ENCODE results near the gene GALNT3.

Gene GALNT3

GRCh38 chr2:165795011-165795410 lies 964 bp upstream of the GALNT3 start:
- no peak for DNase-seq

GRCh38 chr2:165794536-165794928 lies 485 bp upstream of the GALNT3 start:
- DNase-seq: peak; percentile 71 to 81

GRCh38 chr2:165793161-165793778 lies 777 bp downstream of the GALNT3 start:
- no peak for DNase-seq

GRCh38 chr2:165792104-165792454 lies 2.0 kb downstream of the GALNT3 start:
- DNase-seq: no peak

- no peak for DNase-seq
Observed at GRCh38 chr2:165791421-165792103, 2.5 kb downstream of the GALNT3 start.

GRCh38 chr2:165790466-165790865 lies 3.6 kb downstream of the GALNT3 start:
- no peak for DNase-seq

GRCh38 chr2:165787334-165787733 lies 6.7 kb downstream of the GALNT3 start:
- DNase-seq: no peak

- DNase-seq: no peak
Observed at GRCh38 chr2:165779706-165780105, 14.3 kb downstream of the GALNT3 start.

- no peak for DNase-seq
Observed at GRCh38 chr2:165778653-165779451, 15.2 kb downstream of the GALNT3 start.

GRCh38 chr2:165778187-165778556 lies 15.9 kb downstream of the GALNT3 start:
- DNase-seq: no peak

- DNase-seq: peak in 1 of 2 donors; percentile 16
Observed at GRCh38 chr2:165777522-165778186, 16.4 kb downstream of the GALNT3 start.

- no peak for DNase-seq
Observed at GRCh38 chr2:165776796-165777195, 17.3 kb downstream of the GALNT3 start.

- DNase-seq: no peak
Observed at GRCh38 chr2:165776013-165776412, 18.0 kb downstream of the GALNT3 start.

GRCh38 chr2:165773684-165774083 lies 20.4 kb downstream of the GALNT3 start:
- no peak for DNase-seq

- no peak for DNase-seq
Observed at GRCh38 chr2:165772183-165772582, 21.9 kb downstream of the GALNT3 start.

- DNase-seq: no peak
Observed at GRCh38 chr2:165766326-165766927, 27.6 kb downstream of the GALNT3 start.

GRCh38 chr2:165762723-165763122 lies 31.3 kb downstream of the GALNT3 start:
- DNase-seq: no peak

GRCh38 chr2:165757906-165758675 lies 36.0 kb downstream of the GALNT3 start:
- DNase-seq: no peak

- DNase-seq: no peak
Observed at GRCh38 chr2:165746501-165746900, 47.5 kb downstream of the GALNT3 start.

- DNase-seq: no peak
Observed at GRCh38 chr2:165745916-165746315, 48.1 kb downstream of the GALNT3 start.

- peak; percentile 7 to 17 for DNase-seq
Observed at GRCh38 chr2:165743442-165743841, 50.6 kb downstream of the GALNT3 start.

- DNase-seq: no peak
Observed at GRCh38 chr2:165725421-165725820, 68.6 kb downstream of the GALNT3 start.

Data from CD4-positive, alpha-beta T cell treated with Interleukin-4 for 1 hour (primary cell).